Measurements from ENCODE around the gene SORCS2.

- TF ChIP-seq, protein P1, sequence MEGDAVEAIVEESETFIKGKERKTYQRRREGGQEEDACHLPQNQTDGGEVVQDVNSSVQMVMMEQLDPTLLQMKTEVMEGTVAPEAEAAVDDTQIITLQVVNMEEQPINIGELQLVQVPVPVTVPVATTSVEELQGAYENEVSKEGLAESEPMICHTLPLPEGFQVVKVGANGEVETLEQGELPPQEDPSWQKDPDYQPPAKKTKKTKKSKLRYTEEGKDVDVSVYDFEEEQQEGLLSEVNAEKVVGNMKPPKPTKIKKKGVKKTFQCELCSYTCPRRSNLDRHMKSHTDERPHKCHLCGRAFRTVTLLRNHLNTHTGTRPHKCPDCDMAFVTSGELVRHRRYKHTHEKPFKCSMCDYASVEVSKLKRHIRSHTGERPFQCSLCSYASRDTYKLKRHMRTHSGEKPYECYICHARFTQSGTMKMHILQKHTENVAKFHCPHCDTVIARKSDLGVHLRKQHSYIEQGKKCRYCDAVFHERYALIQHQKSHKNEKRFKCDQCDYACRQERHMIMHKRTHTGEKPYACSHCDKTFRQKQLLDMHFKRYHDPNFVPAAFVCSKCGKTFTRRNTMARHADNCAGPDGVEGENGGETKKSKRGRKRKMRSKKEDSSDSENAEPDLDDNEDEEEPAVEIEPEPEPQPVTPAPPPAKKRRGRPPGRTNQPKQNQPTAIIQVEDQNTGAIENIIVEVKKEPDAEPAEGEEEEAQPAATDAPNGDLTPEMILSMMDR (IDR thresholded peaks at IDR 0.05; ENCODE audit: borderline replicate concordance, extremely low read depth, low read length, poor library complexity, severe bottlenecking), result no peak
- TF ChIP-seq EZH2 (IDR thresholded peaks at IDR 0.05; ENCODE audit: borderline replicate concordance, low read depth, low read length, severe bottlenecking), result no peak
These were observed 237.3 kb downstream of the SORCS2 start for GRCh38 chr4:7429601-7430078.
